ENCODE measurements around the gene GANAB. TPM values are rescaled to one million over a fixed set of nuclear protein-coding genes. Genes with fewer than 3 reads are reported as not detected.
A peak's percentile ranks its signal among the peaks of the same experiment; 100 is the strongest.
"Not testable (repeated sequence)": the region's sequence is repeated elsewhere in the genome, so short reads cannot be mapped to it uniquely, and the experiment has no call there.

The GANAB gene
- total RNA-seq, 2 donors from 2014 or later = 226 to 266 TPM

- peak within 1 kb of the TSS; percentile 91 for H3K4me3 Mint-ChIP-seq
- H3K27ac Mint-ChIP-seq = peak within 1 kb of the TSS; percentile 91
- peak; percentile 95 for ATAC-seq (replicated peaks)
- peaks cover 17% of the 10 kb centered on the region for H3K4me1 Mint-ChIP-seq
- H3K27me3 Mint-ChIP-seq = no peaks in the 10 kb centered on the region
- no peaks in the 10 kb centered on the region for H3K9me3 Mint-ChIP-seq
- H3K36me3 Mint-ChIP-seq (ENCODE audit: low read depth) = peaks cover 84% of the 10 kb centered on the region
These were observed 54.8 kb downstream of the GANAB start, which contains the start of gene TUT1 for GRCh38 chr11:62591448-62592145. TUT1 (minus strand) TSS chr11:62591523; CDS start chr11:62591485, 38 bp downstream.

- no peak overlapping the region for H3K27ac Mint-ChIP-seq
These were observed 57.3 kb downstream of the GANAB start for GRCh38 chr11:62588966-62589637.

DNA sequence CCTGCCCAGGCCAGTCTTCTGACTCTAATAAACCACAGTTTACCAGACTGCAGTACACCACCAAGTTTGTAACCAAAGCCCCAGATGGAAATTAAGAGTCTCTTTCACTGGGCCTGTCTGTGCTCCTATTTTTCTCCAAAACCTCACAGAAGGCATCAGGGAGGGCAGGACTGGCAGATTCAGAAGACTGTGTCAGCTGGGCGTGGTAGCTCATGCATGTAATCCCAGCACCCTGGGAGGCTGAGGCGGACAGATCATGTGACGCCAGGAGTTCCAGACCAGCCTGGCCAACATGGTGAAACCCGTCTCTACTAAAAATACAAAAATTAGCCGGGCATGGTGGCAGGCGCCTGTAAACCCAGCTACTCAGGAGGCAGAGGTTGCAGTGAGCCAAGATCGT is 61.1 kb downstream of the GANAB start:
- not testable (repeated sequence) for H3K27me3 Mint-ChIP-seq; ATAC-seq (replicated peaks); H3K9me3 Mint-ChIP-seq; H3K27ac Mint-ChIP-seq; H3K4me3 Mint-ChIP-seq; H3K4me1 Mint-ChIP-seq
- H3K36me3 Mint-ChIP-seq (ENCODE audit: low read depth) = peaks cover 86% of the 10 kb centered on the region

More at GRCh38 chr11:62588966-62589637, 57.3 kb downstream of the GANAB start:
- no peak for ATAC-seq (replicated peaks)
- Mint-ChIP-seq H3K27me3 (no peaks in the 10 kb centered on the region), H3K36me3 (ENCODE audit: low read depth) (peaks cover 80% of the 10 kb centered on the region), H3K4me3 (peak overlapping the region; percentile 91), H3K9me3 (no peaks in the 10 kb centered on the region), H3K4me1 (peaks cover 17% of the 10 kb centered on the region)

GRCh38 chr11:62581735-62582134 is 64.7 kb downstream of the GANAB start:
- H3K4me3 Mint-ChIP-seq; H3K9me3 Mint-ChIP-seq; H3K27me3 Mint-ChIP-seq; H3K27ac Mint-ChIP-seq; H3K4me1 Mint-ChIP-seq; ATAC-seq (replicated peaks): not testable (repeated sequence)
- peaks cover 79% of the 10 kb centered on the region for H3K36me3 Mint-ChIP-seq (ENCODE audit: low read depth)

DNA sequence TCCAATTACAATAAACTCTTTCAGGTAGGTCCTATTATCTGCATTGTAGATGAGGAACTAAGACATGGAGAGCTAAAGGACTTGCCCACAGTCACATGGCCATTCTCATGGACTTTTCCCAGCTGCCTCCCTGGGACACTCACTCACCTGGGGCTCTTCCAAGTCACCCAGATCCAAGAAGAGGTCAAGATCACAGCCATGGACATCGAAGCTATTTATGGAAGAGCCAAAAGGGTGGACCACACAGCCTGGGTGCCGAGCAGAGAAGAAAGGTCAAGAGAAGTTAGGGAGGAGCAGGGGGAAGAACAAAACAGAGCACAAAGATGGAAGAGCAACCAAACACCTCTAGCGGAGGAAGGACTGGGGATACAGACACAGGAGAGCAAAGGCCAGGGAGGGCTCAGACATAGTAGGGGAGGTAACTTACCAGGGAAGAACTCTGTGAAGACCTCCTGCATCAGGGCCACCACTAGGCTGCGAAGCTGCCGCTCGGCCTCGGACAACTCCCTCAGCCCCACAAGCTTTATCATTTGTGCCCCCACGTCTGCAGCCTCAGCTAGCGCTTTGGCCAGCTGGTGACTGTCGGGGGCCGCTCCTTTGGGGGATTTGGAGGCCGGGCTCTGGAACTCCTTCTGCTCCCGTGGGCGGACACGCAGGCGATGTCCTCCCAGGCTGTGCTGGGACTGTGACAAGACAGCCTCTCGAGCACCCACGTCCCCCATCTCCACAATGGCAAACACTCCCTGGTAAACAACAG is 65.3 kb downstream of the GANAB start:
- H3K27me3 Mint-ChIP-seq = no peaks in the 10 kb centered on the region
- H3K36me3 Mint-ChIP-seq (ENCODE audit: low read depth) = peaks cover 78% of the 10 kb centered on the region
- no peaks in the 10 kb centered on the region for H3K4me1 Mint-ChIP-seq
- no peak overlapping the region for H3K4me3 Mint-ChIP-seq
- H3K27ac Mint-ChIP-seq = no peak overlapping the region
- ATAC-seq (replicated peaks) = no peak
- H3K9me3 Mint-ChIP-seq = no peaks in the 10 kb centered on the region

DNA sequence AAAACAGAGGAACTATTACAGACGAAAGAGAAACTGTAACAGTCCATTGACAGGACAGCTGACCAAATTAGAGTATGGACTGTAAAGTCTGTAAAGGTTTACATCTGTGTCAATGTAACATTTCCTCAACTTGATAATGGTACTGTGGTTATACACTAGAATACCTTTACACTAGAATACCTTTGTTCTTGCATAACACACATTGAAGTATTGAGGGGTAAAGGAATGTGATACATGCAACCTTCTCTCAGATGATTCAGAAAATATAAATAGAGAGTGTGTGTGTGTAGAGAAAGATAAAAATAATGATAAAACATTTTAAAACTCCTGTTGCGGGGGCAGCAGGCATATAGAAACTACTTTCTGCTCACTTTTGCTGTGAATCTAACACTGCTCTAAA is 67.2 kb downstream of the GANAB start:
- H3K27ac Mint-ChIP-seq = no peak overlapping the region
- no peak overlapping the region for H3K4me3 Mint-ChIP-seq
- no peak for ATAC-seq (replicated peaks)
- H3K9me3 Mint-ChIP-seq = no peaks in the 10 kb centered on the region
- H3K4me1 Mint-ChIP-seq = peaks cover 10% of the 10 kb centered on the region
- H3K27me3 Mint-ChIP-seq = no peaks in the 10 kb centered on the region
- H3K36me3 Mint-ChIP-seq (ENCODE audit: low read depth) = peaks cover 82% of the 10 kb centered on the region

DNA sequence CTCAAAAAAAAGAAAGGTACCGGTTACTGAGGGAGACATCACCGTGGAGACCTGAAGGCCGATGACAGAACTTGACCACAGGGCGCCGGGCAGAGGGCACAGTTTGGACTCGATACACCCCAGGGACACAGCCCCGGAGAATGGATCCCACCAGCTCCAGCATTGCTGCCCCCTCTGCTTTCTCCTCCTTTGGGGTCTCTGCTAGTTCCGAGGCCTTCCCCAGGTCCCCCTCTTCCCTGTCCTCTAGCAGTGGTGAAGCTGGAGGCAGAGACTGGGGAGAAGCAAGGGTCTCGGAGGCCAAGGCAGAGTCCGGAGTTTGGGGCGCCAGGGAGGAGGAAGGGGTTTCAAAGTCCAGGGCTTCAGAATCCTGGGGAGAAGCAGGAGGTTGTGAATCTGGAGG is 67.9 kb downstream of the GANAB start:
- no peak overlapping the region for H3K27ac Mint-ChIP-seq
- no peaks in the 10 kb centered on the region for H3K27me3 Mint-ChIP-seq
- ATAC-seq (replicated peaks) = no peak
- no peak overlapping the region for H3K4me3 Mint-ChIP-seq
- H3K4me1 Mint-ChIP-seq = peaks cover 10% of the 10 kb centered on the region
- no peaks in the 10 kb centered on the region for H3K9me3 Mint-ChIP-seq
- H3K36me3 Mint-ChIP-seq (ENCODE audit: low read depth) = peaks cover 82% of the 10 kb centered on the region

DNA sequence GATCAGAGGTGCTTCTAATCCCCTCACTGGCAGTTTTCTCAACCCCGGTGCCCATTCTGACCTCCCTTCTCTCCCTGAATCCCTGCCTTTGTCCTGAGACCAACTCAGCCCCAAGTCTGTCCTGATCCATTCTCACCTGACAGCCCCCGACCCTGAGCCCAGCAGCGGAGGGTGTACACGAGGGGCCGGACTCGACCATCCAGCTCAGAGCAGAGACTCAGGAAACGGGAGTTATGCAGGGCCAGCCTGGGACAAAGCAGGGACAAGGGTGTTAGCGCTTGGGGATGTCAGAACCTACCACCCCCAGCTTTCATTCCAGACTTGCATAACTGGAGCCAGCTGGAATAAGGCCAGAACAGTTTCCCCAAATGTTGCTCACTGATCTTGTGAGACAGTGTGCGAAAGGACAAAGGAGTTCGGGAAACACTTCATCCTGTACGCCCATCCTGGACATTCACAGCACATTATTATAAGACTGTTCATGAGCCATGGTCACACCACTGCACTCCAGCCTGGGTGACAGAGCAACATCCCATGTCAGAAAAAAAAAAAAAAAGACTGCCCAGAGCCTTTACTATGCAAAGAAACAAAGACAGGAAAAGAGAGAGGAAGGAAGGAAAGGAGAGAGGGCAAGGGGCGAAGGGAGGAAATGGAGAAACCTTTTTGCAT is 69.2 kb downstream of the GANAB start:
- no peak overlapping the region for H3K4me3 Mint-ChIP-seq
- peak overlapping the region; percentile 8 for H3K27ac Mint-ChIP-seq
- no peaks in the 10 kb centered on the region for H3K27me3 Mint-ChIP-seq
- H3K9me3 Mint-ChIP-seq = no peaks in the 10 kb centered on the region
- no peak for ATAC-seq (replicated peaks)
- H3K36me3 Mint-ChIP-seq (ENCODE audit: low read depth) = peaks cover 82% of the 10 kb centered on the region
- peaks cover 17% of the 10 kb centered on the region for H3K4me1 Mint-ChIP-seq

DNA sequence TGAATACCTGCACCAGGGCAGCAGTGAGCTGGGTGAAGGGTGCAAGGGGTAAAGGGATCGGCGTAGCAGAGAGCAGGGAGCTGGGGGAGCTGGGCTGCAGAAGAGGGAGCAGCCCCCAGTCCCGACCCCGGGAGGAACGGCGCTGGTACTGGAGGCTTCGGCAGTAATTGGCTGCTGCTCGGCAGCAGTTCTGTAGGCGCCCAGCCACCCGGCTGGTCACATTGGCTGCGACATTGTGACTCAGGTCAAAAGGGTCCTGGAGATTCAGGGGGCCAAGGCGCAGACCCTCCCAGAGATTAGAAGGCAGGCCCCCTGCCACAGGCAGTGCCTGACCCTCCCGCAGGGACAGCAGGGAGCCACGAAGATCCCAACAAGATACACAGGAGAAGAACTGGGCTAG is 70.6 kb downstream of the GANAB start:
- ATAC-seq (replicated peaks) = no peak
- H3K9me3 Mint-ChIP-seq = no peaks in the 10 kb centered on the region
- no peaks in the 10 kb centered on the region for H3K27me3 Mint-ChIP-seq
- H3K4me1 Mint-ChIP-seq = peaks cover 30% of the 10 kb centered on the region
- H3K27ac Mint-ChIP-seq = peak overlapping the region; percentile 98
- peak overlapping the region; percentile 98 for H3K4me3 Mint-ChIP-seq
- H3K36me3 Mint-ChIP-seq (ENCODE audit: low read depth) = peaks cover 82% of the 10 kb centered on the region

GRCh38 chr11:62575156-62575555 is 71.3 kb downstream of the GANAB start:
- no peaks in the 10 kb centered on the region for H3K27me3 Mint-ChIP-seq
- peaks cover 86% of the 10 kb centered on the region for H3K36me3 Mint-ChIP-seq (ENCODE audit: low read depth)
- peak overlapping the region; percentile 98 for H3K4me3 Mint-ChIP-seq
- H3K9me3 Mint-ChIP-seq = no peaks in the 10 kb centered on the region
- peak overlapping the region; percentile 98 for H3K27ac Mint-ChIP-seq
- H3K4me1 Mint-ChIP-seq = peaks cover 33% of the 10 kb centered on the region
- ATAC-seq (replicated peaks) = no peak

Other genes with a start within 250 kb of the GANAB start
- gene SCGB1A1, start 227.6 kb downstream of the GANAB start, total RNA-seq = not detected
- 100 to 1,000 TPM; 155 to 336 TPM for gene AHNAK, start 99.8 kb downstream of the GANAB start, total RNA-seq
- gene EEF1G, start 72.7 kb downstream of the GANAB start, total RNA-seq = 1,000 to 10,000 TPM; 1,690 to 1,865 TPM
- 10 to 100 TPM; 23.8 to 25.7 TPM for gene TUT1, start 55.1 kb downstream of the GANAB start, total RNA-seq
- gene MTA2, start 44.7 kb downstream of the GANAB start, total RNA-seq = 100 to 1,000 TPM; 142 to 198 TPM
- 100 to 1,000 TPM; 122 to 130 TPM for gene EML3, start 33.8 kb downstream of the GANAB start, total RNA-seq
- 1 to 10 TPM; 2.0 to 3.0 TPM for gene ROM1, start 33.4 kb downstream of the GANAB start, total RNA-seq
- 10 to 100 TPM; 60.5 to 71.9 TPM for gene B3GAT3, start 24.6 kb downstream of the GANAB start, total RNA-seq
- 10 to 100 TPM; 26.5 to 27.8 TPM for gene INTS5, start 6.7 kb upstream of the GANAB start, total RNA-seq
- 10 to 100 TPM; 65.0 to 89.6 TPM for gene C11orf98, start 18.6 kb upstream of the GANAB start, total RNA-seq
- 10 to 100 TPM; 23.6 TPM for gene CSKMT, start 18.7 kb upstream of the GANAB start, total RNA-seq
- 1 to 10 TPM; 2.5 to 2.7 TPM for gene UQCC3, start 25.1 kb upstream of the GANAB start, total RNA-seq
- gene LBHD1, start 25.7 kb upstream of the GANAB start, total RNA-seq = 10 to 100 TPM; 27.0 to 28.5 TPM
- gene UBXN1, start 32.5 kb upstream of the GANAB start, total RNA-seq = 10 to 100 TPM; 70.7 to 93.4 TPM
- gene LRRN4CL, start 42.9 kb upstream of the GANAB start, total RNA-seq = under 1 TPM; 0.45 to 0.56 TPM
- gene BSCL2, start 60.8 kb upstream of the GANAB start, total RNA-seq = 10 to 100 TPM; 31.1 to 39.2 TPM
- gene GNG3, start 61.1 kb upstream of the GANAB start, total RNA-seq = not detected
- 10 to 100 TPM; 54.0 to 60.1 TPM for gene HNRNPUL2, start 80.8 kb upstream of the GANAB start, total RNA-seq
- 10 to 100 TPM; 49.9 to 56.2 TPM for gene TTC9C, start 81.9 kb upstream of the GANAB start, total RNA-seq
- gene ZBTB3, start 107.5 kb upstream of the GANAB start, total RNA-seq = 10 to 100 TPM; 12.8 to 13.9 TPM
- 100 to 1,000 TPM in 1 of 2 donors, 10 to 100 TPM in 1; 92.0 to 114 TPM for gene POLR2G, start 115.0 kb upstream of the GANAB start, total RNA-seq
- 10 to 100 TPM; 14.1 to 27.5 TPM for gene TAF6L, start 124.8 kb upstream of the GANAB start, total RNA-seq
- 10 to 100 TPM; 18.6 to 20.9 TPM for gene TMEM179B, start 140.8 kb upstream of the GANAB start, total RNA-seq
- gene TMEM223, start 145.4 kb upstream of the GANAB start, total RNA-seq = 10 to 100 TPM in 1 of 2 donors, 1 to 10 TPM in 1; 6.2 to 16.2 TPM
- gene NXF1, start 158.8 kb upstream of the GANAB start, total RNA-seq = 100 to 1,000 TPM in 1 of 2 donors, 10 to 100 TPM in 1; 85.8 to 115 TPM
- gene STX5, start 185.4 kb upstream of the GANAB start, total RNA-seq = 10 to 100 TPM; 23.4 to 32.0 TPM
- gene TEX54, start 186.2 kb upstream of the GANAB start, total RNA-seq = under 1 TPM; 0.82 TPM
- 100 to 1,000 TPM in 1 of 2 donors, 10 to 100 TPM in 1; 70.3 to 104 TPM for gene WDR74, start 193.0 kb upstream of the GANAB start, total RNA-seq
- gene SLC3A2, start 234.3 kb upstream of the GANAB start, total RNA-seq = 100 to 1,000 TPM; 176 to 287 TPM